Measurements from ENCODE around the gene FBXO38.

GRCh38 chr5:148398698-148399121 lies 15.0 kb downstream of the FBXO38 start:
- TF ChIP-seq POLR2AphosphoS5 (IDR thresholded peaks at IDR 0.05; ENCODE audit: low read depth, low read length), result no peak
- TF ChIP-seq POLR2A (IDR thresholded peaks at IDR 0.05; ENCODE audit: borderline replicate concordance, extremely low read depth, insufficient read depth, insufficient read length), result no peak
- peak in 1 of 3 experiments; percentile 12; a peak in 1 of 6 replicates for TF ChIP-seq CTCF (IDR thresholded peaks at IDR 0.05 in 2 of 3, conservative IDR thresholded peaks at IDR 0.05 in 1 of 3; ENCODE audit: borderline replicate concordance in 1 of 3, insufficient read depth in 1 of 3, low read depth in 2 of 3, low read length in 2 of 3)
- no peak for TF ChIP-seq MAX (IDR thresholded peaks at IDR 0.05)
- no peak for TF ChIP-seq ELF1 (IDR thresholded peaks at IDR 0.05; ENCODE audit: borderline replicate concordance, low read depth)
- no peak for TF ChIP-seq SRF (IDR thresholded peaks at IDR 0.05; ENCODE audit: low read depth)
- no peak for TF ChIP-seq REST (IDR thresholded peaks at IDR 0.05; ENCODE audit: low read depth)

All from HCT116 (cell line).